HTERT RPE-1 (cell line): ENCODE results near the gene OR5L2.
"Not testable (repeated sequence)": the region's sequence is repeated elsewhere in the genome, so short reads cannot be mapped to it uniquely, and the experiment has no call there.

Experiments used
- in situ Hi-C: fragments of 300-500 bp; cut with MboI; formaldehyde crosslinking; loops from 4 replicates; pipeline ENCODE4 v1.14.3; 2020; ENCODE audit warnings: low sequenced_read_pairs

The OR5L2 gene

DNA sequence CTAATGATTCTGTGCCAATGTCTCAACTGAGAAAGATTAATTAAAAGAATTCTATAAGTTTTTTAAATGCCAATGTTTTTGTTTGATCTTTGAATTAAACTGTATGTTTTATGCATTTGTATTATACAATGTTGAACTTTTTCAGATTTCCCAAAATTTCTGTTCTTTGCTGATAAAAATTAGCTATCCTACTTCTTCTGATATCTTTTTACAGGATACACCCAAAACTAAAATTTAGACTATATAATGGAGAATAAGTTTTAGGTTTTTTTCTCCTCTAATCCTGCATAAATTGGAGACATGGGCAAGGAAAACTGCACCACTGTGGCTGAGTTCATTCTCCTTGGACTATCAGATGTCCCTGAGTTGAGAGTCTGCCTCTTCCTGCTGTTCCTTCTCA, at the start of gene OR5L2:
OR5L2 (plus strand) TSS at position 301 of the 400 bp plus-strand sequence; CDS start at position 301, 0 bp downstream.
- in situ Hi-C loops, result no loop called here

DNA sequence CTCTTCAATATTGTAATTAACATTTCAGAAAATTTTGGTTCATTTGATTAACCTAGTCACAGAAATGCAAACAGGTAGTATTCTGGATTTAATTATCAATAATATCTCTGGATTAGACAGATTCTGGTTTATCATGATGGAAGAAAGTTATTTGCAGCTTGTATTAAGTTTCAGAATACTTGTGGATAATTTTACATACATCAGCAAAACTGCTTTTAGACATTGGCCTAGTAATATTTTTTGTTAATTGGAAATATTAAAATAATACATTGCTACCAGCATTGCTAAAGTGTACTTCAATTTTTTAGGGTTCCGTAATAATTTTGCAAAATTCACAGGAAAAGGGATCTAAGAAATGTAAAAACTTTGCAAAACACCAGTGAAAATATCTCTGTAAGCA, 35.4 kb upstream of the OR5L2 start:
- in situ Hi-C loops, result no loop called here

DNA sequence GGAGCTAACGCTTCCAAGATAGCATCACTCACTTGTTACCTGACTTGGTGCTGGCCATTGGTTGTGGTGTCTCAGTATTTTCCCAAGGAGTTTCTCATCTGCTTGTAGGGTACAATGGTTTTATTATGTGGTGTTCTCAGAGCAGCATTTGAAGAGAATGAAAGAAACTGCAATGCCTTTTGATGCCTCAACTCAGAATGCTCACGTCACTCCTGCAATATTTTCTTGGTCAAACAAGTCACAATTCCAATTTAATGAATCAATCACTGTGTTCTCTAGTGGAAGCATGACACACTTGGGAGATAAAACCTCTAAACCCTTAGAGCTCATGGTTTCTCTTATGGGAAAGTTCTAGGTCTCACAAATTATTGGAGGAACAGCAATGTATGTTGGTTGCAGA, 33.7 kb upstream of the OR5L2 start:
- in situ Hi-C loops, result no loop called here

DNA sequence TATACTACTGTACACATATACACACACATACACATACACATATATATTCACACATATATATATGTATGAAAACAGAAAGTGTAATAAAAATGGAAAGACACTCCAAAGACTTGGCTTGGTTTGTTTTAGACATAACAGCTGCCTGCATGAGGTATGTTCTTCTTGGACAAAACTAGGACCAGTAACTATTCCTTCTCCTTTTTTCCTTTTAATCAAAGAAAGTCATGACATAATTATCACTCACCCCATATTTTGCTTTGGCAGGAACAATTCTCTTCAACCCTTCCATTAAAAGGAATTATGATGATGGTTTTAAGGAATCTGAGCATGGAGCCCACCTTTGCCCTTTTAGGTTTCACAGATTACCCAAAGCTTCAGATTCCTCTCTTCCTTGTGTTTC, 31.8 kb upstream of the OR5L2 start, which contains the start of gene OR5D14:
OR5D14 (plus strand) TSS at position 301 of the 400 bp plus-strand sequence; CDS start at position 301, 0 bp downstream.
- in situ Hi-C loops, result no loop called here

DNA sequence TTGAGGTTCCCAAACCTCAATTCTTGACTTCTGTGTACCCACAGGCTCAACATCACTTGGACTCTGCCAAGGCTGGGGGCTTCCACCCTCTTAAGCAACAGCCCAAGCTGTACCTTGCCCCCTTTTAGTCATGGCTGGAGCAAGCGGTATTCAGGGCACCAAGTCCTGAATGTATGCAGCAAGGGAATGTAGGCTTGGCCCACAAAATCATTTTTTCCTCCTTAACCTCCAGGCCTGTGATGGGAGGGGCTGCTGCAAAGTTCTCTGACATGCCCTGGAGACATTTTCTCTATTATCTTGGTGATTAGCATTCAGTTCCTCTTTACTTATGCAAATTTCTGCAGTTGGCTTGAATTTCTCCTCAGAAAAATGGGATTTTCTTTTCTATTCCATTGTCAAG, 20.8 kb upstream of the OR5L2 start:
- in situ Hi-C loops, result no loop called here

DNA sequence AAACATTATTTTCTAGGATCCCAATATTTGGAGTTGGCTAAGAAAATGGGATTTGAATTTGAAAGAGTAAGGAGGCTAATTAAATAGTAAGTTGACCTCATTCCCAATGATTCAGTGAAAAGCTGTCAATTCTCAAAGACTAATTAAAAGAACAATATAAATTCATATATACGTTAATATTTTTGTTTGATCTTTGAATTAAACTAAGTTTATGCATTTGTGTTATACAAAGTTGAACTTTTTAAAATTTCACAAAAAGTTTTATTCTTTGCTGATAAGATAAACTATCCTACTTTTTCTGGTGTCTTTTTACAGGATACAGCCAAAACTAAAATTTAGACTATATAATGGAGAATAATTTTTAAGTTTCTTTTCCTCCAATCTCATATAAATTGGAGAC, 16.0 kb upstream of the OR5L2 start, which contains the start of gene OR5L1:
OR5L1 (plus strand) TSS at position 301 of the 400 bp plus-strand sequence. CDS start 100 bp downstream, outside the sequence.
- in situ Hi-C loops, result no loop called here

DNA sequence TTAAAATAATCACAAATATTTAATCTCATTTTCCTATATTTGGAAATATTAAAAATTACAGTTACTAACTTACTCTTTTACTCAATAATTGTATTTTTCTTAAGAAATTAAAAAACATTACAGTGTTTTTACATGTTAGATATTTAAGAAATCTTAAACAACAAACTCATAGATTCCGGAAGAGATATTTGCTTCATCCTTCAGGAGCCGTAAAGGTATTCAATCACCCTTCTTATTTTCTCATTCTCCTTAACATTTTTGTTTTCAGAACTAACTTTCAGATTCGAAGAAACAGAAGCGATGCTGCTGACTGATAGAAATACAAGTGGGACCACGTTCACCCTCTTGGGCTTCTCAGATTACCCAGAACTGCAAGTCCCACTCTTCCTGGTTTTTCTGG, 7.7 kb upstream of the OR5L2 start, which contains the start of gene OR5D18:
OR5D18 (plus strand) TSS at position 301 of the 400 bp plus-strand sequence; CDS start at position 301, 0 bp downstream.
- in situ Hi-C loops, result no loop called here

DNA sequence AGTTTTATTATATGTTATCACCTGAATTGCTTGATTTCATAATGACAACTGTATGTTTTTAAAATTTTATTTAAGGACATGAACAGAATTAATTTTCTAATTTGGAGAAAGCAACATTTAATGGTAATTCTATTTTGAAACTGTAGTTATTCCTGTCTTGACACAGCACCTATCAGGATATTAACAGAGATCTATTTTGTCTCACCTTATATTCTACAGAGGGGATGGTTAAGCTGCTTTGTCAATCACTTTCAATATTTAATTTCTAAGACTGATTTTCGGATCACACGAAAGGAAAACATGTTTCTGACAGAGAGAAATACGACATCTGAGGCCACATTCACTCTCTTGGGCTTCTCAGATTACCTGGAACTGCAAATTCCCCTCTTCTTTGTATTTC, 11.4 kb downstream of the OR5L2 start, which contains the start of gene OR5D16:
OR5D16 (plus strand) TSS at position 301 of the 400 bp plus-strand sequence; CDS start at position 301, 0 bp downstream.
- in situ Hi-C loops, result no loop called here

DNA sequence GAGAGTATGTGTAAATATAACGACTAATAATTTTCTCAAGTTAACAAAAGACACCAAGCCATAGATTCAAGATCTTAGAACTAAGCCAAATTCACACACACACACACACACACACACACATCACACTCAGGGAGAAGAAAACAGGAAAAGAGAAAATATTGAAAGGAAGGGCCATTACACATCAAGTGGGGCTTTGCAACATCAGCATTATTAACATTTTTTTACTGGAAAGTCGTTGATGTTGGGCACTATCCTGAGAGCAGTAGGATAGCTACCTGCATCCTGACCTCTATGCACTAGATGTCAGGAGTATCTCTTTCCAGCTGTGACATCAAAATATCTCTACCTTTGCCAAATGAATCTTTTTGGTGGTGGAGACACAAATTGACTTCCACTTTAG, 20.4 kb downstream of the OR5L2 start:
- in situ Hi-C loops, result no loop called here

DNA sequence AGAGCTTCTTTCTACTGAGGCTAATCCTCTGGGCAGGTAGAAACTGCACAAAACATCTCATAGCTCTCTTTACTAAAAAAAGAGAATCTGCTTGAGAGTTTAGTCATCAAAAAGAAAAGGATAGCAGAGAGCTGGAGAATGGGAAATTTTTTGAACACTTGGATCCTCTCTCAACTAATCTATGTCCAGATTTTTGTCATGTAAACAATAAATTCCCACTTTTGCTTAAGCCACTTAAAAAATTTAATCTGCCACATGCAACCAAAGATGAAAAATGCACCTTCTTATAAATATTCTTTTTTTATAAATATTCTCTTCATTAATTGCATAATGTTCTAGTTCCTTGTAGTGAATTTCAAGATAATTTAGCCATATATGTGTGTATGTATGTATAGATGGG, 22.0 kb downstream of the OR5L2 start:
- in situ Hi-C loops, result no loop called here

DNA sequence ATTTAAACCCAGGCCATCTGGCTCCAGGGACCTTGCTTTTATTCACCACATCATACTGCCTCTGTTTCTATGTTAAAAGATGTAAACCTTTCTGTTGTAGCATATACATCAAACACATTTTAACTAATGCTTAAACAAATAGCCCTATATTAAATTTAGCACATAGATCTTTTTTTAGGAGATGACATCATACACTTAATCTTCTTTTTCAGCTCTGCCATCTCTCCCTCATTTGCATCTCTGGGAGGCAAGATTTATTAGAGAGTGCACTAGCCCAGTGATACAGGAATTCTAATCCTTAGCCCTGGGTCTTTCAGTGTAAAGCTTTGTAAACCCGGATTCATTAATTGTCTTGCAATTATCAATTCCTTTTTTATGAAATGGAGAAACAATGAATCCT, 25.1 kb downstream of the OR5L2 start:
- in situ Hi-C loops, result no loop called here

DNA sequence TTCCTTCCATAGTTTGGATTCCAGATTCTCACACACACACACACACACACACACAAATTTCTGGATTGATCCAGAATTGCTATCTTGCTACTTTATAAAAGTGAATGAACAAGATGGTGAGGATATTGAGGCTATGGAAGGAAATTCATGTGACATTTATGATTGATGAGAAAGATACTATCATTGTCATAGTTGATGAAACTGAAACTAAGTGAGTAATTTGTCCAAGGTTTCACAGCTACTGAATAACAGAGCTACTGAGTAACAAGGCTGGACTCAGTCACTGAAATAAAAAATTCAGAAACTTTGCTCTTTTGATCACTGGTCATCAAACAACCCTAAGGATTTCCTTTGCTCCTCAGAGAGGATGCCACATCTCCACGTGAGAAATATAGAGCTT, 27.7 kb downstream of the OR5L2 start:
- in situ Hi-C loops, result no loop called here

DNA sequence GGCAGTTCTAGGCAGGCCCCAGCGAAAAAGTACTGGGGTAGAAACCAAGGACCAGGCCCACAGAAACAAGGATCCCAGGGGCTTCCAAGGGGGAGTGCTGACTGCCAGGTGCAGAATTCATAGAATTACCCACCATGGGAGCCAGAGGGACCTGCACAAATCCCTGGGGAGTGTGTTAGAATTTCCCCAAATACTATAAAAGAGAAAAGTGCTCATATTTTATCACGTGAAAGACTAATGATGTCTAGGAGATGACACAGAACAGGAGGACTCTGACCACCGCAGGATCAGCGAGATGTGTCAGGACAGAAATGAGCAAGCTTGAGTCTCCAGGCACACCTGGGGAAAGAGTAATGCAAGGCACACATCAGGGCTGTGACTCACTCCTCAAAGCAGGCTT, 40.3 kb downstream of the OR5L2 start:
- in situ Hi-C loops, result not testable (repeated sequence)

DNA sequence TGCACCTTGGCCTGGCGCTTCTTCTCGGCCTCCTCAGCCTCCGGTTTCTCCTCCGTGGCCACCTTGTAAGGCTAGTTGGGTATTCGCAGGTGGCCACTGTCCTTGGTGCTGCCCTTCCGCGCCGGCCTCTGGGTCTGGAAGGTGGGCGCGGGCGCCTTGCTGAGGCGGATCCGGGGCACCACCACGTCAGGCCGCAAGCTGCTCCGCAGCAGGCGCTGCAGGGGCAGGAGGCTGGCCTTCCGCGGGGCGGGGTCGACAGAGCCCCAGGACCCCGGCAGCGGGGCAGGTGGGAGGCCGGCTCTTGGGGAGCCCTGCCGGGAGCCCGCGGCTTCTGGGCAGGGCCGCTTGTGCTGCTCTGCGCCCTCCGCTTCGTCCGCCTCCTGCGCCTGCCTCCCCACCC, 45.7 kb downstream of the OR5L2 start:
- in situ Hi-C loops, result not testable (repeated sequence)

DNA sequence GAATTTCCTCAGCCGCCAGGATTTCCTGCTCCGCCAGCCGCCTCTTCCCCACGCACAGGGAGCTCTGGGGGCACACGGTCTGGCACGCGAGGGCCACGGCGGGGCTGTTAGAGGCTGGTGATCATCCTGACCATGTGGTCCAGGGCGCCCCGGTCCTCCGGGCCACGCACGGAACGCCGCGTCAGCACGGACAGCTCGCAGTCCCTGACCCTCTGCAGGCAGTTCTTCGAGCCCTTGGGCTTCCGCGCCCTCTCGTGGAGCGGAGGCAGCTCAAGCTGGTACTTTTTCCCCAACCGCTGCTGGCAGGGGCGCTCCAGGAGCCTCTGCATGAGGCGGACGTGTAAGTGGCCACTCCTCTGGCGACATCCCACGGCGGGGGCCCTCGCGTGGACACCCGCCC, 46.1 kb downstream of the OR5L2 start:
- in situ Hi-C loops, result not testable (repeated sequence)
